Activated CD8-positive, alpha-beta memory T cell treated with anti-CD3 and anti-CD28 coated beads, Interleukin-2, amount 50 U/mL, for 4 hours (primary cell): ENCODE measurements around the gene PIK3CD.

Source experiments
- DNase-seq: peaks from one replicate; pipeline ENCODE4 v3.0.0-alpha.2; 2020

Gene PIK3CD

DNA sequence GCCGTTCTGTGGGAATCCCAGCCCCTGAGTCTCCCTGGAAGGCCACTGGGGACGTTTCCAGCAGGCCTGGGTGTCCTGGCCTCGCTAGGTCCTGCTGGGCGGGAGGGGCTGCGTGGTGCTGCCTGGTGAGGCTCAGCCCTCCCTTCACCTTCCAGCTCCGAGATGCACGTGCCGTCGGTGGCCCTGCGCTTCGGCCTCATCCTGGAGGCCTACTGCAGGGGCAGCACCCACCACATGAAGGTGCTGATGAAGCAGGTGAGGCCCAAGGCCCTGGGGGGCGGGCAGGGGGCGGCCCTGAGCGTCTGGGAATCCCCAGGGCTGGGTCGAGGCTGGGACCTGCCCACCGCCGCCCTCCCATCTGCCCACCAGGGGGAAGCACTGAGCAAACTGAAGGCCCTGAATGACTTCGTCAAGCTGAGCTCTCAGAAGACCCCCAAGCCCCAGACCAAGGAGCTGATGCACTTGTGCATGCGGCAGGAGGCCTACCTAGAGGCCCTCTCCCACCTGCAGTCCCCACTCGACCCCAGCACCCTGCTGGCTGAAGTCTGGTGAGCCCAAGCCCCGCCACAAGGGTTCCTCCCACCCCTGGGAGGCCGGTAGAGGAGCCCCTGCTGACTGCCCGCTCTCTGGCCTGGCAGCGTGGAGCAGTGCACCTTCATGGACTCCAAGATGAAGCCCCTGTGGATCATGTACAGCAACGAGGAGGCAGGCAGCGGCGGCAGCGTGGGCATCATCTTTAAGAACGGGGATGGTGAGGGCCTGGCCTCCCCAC lies 70.3 kb downstream of the PIK3CD start:
- DNase-seq = peak; percentile 88

DNA sequence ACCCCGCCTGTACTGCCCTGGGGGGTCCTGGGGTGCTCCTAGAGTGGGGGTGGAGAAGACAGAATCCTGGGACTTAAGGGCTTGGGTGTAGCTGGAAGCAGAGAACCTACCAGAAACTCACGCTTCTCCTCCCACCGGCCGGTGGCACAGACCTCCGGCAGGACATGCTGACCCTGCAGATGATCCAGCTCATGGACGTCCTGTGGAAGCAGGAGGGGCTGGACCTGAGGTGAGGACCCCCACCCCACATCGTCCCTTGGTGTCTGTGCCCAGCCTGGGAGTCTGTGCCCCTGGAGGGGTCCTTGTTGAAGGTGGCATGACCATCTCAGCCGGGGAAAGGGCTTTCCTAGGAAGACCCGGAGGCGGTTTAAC lies 70.8 kb downstream of the PIK3CD start:
- DNase-seq = no peak

DNA sequence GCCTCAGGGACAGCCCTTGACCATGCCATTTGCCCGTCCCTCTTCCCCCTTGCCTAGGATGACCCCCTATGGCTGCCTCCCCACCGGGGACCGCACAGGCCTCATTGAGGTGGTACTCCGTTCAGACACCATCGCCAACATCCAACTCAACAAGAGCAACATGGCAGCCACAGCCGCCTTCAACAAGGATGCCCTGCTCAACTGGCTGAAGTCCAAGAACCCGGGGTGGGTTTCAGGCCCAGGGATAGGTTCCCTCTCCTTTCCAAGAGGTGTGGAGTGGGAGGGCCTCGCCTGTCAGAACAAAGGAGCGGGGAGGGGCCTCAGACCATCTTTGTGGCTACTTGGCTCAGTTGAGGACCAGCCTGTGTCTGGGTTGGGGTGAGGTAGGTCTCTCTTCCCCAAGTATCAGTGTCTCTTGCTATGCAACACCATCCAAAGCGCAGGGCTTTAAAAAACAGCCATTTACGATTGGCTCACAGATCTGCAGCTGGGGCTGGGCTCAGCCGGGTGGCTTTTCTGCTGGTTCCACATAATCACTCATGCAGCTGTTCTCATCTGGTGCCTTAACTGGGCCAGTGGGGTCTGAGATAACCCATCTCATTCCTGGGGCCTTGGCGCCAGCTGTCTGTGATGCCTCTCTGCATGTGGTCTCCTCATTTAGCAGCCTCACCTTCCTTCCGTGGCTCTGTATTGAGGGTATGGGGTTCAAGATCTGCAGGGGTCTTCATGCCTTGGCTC lies 71.7 kb downstream of the PIK3CD start:
- no peak for DNase-seq

DNA sequence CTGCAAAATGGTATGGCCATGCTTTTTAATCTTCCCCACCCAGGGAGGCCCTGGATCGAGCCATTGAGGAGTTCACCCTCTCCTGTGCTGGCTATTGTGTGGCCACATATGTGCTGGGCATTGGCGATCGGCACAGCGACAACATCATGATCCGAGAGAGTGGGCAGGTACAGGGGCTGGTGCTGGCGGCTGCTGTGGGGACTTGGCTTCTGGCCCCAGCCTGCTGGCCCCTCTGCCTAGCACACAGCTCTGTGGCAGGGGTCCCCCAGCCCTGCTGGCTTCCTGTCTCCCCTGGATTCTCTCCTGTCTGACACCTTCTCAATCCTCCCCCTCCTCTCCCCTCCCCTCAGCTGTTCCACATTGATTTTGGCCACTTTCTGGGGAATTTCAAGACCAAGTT lies 72.4 kb downstream of the PIK3CD start:
- no peak for DNase-seq

- peak; percentile 75 for DNase-seq
These were observed 73.4 kb downstream of the PIK3CD start for GRCh38 chr1:9724706-9725476.

- no peak for DNase-seq
These were observed 74.9 kb downstream of the PIK3CD start for GRCh38 chr1:9726406-9726805.

GRCh38 chr1:9726905-9727595 lies 75.5 kb downstream of the PIK3CD start:
- DNase-seq = no peak

DNA sequence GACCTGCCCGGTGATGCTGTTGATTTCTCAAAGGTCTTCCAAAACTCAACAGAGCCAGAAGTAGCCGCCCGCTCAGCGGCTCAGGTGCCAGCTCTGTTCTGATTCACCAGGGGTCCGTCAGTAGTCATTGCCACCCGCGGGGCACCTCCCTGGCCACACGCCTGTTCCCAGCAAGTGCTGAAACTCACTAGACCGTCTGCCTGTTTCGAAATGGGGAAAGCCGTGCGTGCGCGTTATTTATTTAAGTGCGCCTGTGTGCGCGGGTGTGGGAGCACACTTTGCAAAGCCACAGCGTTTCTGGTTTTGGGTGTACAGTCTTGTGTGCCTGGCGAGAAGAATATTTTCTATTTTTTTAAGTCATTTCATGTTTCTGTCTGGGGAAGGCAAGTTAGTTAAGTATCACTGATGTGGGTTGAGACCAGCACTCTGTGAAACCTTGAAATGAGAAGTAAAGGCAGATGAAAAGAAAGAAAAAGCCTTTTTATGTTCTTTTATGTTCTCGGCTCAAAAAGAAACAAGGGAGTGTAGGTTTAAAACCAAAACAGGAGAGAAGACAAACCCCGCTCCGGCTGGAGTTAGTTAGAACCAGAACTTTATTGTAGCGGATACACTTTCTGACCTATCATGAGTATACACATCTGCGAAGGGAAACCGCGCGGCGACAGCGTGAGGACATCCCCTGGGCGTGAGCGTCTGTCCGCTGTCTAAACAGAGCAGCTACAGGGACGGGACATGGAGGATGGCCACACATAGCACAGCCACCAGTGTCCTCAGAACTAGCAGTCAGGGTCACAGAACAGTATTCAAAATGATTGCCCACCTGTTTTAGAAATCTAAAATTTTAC lies 77.1 kb downstream of the PIK3CD start:
- DNase-seq = peak; percentile 51

GRCh38 chr1:9729523-9729922 lies 78.0 kb downstream of the PIK3CD start:
- DNase-seq = no peak

DNA sequence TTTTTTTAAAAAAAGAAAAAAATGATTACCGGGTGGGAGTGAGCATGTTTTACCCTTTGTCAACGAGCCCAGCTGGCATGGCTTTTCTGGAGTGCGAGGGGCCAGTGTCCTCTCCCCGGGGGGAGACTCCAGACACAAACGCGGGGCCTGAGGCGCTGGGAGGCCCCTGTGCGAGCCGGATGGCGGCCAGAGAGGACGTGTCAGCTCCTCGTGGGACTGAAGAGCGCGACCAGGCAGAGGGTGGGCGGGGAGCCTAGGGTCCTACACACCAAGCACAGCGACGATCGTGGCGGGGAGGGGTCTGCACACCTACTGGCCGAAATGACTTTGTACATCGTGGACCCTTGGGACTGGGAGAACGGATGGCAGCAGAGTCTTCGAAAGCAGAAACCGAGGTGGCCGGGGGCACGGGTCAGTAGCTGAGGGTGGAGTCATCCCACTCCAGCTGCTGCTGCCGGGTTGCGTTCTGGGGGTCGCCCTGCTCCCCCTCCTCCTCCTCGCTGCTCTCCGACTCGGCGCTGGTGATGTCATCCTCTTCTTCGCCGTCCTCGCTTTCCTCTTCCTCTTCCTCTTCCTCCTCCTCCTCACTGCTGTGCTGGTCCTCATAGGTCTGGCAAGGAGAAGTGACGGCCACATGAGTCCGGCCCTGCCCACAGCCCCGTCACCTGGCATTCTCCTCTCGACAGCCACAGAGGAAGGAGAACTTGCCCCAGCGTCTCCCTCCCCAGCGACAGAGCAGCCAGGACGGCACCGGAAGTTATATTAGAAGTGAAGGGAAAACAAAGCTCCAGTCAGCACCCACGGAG lies 78.8 kb downstream of the PIK3CD start:
- DNase-seq = no peak

DNA sequence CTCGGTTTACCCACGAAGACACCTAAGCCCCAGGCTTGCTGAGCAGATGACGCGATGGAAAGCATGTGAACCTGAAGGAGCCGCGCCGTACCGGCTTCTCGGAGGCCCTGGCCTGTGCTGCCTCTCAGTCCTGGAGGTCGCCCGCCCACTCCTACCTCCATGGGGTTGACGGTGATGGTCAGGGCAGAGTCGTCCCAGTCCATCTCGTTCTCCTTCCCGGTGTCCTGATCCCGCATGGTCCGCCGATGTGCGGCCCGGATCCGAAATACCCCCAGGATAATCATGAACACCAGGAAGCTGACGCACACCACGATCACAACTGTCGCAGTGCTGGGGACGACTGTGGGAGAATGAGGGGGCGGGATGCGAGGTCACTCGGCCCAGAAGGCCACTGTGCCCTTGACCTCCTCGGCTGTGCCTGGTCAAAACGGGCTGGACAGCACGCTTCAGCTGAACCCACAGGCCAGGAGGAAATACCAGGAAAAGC lies 79.6 kb downstream of the PIK3CD start:
- DNase-seq = no peak

- no peak for DNase-seq
These were observed 80.0 kb downstream of the PIK3CD start for GRCh38 chr1:9731561-9731960.

DNA sequence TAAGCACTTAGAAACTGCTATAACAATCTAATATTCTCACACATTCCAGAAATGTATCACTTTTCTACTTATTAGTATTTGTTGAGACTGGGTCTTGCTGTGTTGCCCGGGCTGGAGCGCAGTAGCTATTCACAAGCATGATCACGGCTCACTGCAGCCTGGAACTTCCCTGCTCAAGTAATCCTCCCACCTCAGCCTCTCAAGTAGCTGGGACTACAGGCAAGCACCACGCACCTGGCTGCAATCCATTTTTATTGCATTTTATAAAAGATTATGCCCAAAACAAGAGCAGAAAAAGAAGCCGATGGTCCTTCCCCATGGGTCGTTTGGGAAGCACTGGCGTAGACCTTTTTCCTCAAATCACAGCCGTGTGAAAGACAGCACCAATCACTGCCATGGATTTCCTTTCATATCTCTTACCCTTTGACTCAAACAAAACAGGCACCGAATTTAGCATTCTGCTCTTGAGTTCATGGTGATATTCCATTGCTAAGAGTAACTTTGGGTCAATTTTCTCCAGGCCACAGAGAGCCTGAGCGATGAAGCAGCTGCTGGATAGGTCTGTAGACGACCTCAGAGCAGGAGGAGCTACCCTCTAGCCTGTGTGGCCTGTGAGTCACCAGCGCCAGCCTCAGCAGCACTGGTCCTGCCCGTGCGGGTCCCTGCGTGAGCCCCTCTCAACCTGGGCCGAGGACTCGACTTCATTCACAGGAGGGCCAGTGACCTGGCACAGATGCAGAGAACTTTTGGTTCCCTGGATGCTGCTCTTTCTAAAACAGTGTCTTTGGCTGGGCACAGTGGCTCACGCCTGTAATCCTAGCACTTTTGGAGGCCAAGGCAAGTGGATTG lies 80.8 kb downstream of the PIK3CD start:
- no peak for DNase-seq

- DNase-seq = no peak
These were observed 81.7 kb downstream of the PIK3CD start for GRCh38 chr1:9733160-9733789.

DNA sequence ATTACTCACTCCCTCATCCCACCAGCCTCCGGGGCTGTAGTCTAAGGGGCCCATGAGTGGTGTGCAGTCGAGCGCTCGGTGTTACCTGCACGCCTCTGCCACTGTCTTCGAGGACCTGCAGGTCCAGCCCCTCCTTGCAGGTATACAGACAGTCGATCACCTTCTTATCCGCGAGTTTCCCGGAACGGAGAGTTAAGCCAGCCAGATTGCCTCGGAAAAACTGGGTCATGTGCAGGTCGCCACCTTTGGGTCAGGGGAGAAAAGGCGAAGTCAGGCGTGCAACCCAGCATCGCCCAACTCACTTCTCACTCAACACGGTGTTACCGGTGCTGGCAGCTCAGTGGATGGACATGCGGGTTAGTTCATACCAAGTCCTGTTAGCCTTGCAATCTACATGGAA lies 84.3 kb downstream of the PIK3CD start:
- DNase-seq = no peak

- DNase-seq = no peak
These were observed 84.7 kb downstream of the PIK3CD start for GRCh38 chr1:9736241-9736640.

DNA sequence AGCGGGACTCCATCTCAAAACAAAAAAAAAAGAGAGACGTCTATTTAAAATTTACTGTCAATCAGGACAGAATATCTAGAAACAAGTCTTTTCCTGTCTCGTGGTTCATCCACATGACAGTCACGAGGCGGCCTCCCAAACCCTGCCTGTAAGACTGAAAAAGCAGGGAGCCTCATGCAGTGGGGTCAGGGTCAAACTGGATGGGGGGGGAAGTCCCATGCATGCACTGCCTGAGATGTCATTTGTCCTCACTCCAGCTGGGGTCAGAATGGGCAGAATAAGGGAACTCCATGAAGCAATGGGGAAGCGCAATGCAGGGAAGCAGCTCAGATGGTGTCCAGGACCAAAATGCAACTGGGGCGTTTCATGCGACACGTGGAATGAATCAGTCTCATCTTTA lies 85.5 kb downstream of the PIK3CD start:
- DNase-seq = no peak

DNA sequence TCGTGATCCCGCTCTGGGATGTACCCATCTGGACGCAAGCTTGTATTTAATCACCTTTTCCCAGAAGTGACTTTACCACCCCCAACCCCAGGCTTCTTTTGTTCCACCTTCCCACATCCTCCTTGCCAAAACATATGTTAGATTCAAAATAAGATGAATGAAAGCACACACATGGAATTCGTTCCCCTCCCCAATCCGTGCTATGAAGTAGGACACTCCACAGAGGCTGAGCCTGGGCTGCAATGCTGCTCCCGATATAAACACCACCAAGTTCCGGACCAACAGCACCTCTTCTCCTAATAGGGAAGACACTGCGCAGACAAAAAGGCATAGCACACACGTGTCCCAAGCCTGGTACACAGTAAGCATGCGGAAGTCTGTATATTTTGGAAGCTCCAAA lies 86.1 kb downstream of the PIK3CD start:
- no peak for DNase-seq

GRCh38 chr1:9744106-9744799 lies 92.7 kb downstream of the PIK3CD start:
- no peak for DNase-seq
